ENCODE measurements around the gene KIF2C.
A peak's percentile ranks its signal among the peaks of the same experiment; 100 is the strongest.

The KIF2C gene

GRCh38 chr1:44785029-44785380 lies 45.4 kb downstream of the KIF2C start:
- Histone ChIP-seq H3K9me3 (ENCODE audit: severe bottlenecking) (no peaks in the 10 kb centered on the region), H3K4me3 (ENCODE audit: severe bottlenecking) (no peak overlapping the region), H3K27me3 (ENCODE audit: insufficient read depth, poor library complexity, severe bottlenecking) (no peaks in the 10 kb centered on the region), H3K36me3 (ENCODE audit: low read depth) (peaks cover 12% of the 10 kb centered on the region), H3K27ac (ENCODE audit: poor library complexity, severe bottlenecking) (no peak overlapping the region), H3K4me1 (ENCODE audit: insufficient read depth, poor library complexity, severe bottlenecking) (no peaks in the 10 kb centered on the region)
- no peak for ATAC-seq (ENCODE audit: low read depth)
- no peak for DNase-seq (ENCODE audit: low spot score)
- TF ChIP-seq CTCF (IDR thresholded peaks at IDR 0.05; ENCODE audit: poor library complexity, severe bottlenecking): no peak

- Histone ChIP-seq H3K4me1 (ENCODE audit: insufficient read depth, poor library complexity, severe bottlenecking) (no peaks in the 10 kb centered on the region), H3K4me3 (ENCODE audit: severe bottlenecking) (no peak overlapping the region), H3K9me3 (ENCODE audit: severe bottlenecking) (no peaks in the 10 kb centered on the region), H3K27ac (ENCODE audit: poor library complexity, severe bottlenecking) (no peak overlapping the region), H3K27me3 (ENCODE audit: insufficient read depth, poor library complexity, severe bottlenecking) (no peaks in the 10 kb centered on the region), H3K36me3 (ENCODE audit: low read depth) (peaks cover 6% of the 10 kb centered on the region)
- TF ChIP-seq CTCF (IDR thresholded peaks at IDR 0.05; ENCODE audit: poor library complexity, severe bottlenecking): no peak
- DNase-seq (ENCODE audit: low spot score): no peak
- no peak for ATAC-seq (ENCODE audit: low read depth)
Observed at GRCh38 chr1:44785501-44786137, 46.0 kb downstream of the KIF2C start.

- Histone ChIP-seq H3K27me3 (ENCODE audit: insufficient read depth, poor library complexity, severe bottlenecking) (no peaks in the 10 kb centered on the region), H3K4me3 (ENCODE audit: severe bottlenecking) (no peak overlapping the region), H3K4me1 (ENCODE audit: insufficient read depth, poor library complexity, severe bottlenecking) (no peaks in the 10 kb centered on the region), H3K36me3 (ENCODE audit: low read depth) (no peaks in the 10 kb centered on the region; the same call in 1 of the 2 replicates), H3K27ac (ENCODE audit: poor library complexity, severe bottlenecking) (no peak overlapping the region), H3K9me3 (ENCODE audit: severe bottlenecking) (no peaks in the 10 kb centered on the region)
- peak; percentile 50 for TF ChIP-seq CTCF (IDR thresholded peaks at IDR 0.05; ENCODE audit: poor library complexity, severe bottlenecking)
- DNase-seq (ENCODE audit: low spot score) (no peak), ATAC-seq (ENCODE audit: low read depth) (no peak)
Observed at GRCh38 chr1:44786138-44786840, 46.7 kb downstream of the KIF2C start.

- no peaks in the 10 kb centered on the region for H3K27me3 ChIP-seq (ENCODE audit: insufficient read depth, poor library complexity, severe bottlenecking)
- H3K4me1 ChIP-seq (ENCODE audit: insufficient read depth, poor library complexity, severe bottlenecking): no peaks in the 10 kb centered on the region
- no peak for TF ChIP-seq CTCF (IDR thresholded peaks at IDR 0.05; ENCODE audit: poor library complexity, severe bottlenecking)
- no peak for ATAC-seq (ENCODE audit: low read depth)
- no peaks in the 10 kb centered on the region for H3K36me3 ChIP-seq (ENCODE audit: low read depth)
- no peak for DNase-seq (ENCODE audit: low spot score)
- H3K9me3 ChIP-seq (ENCODE audit: severe bottlenecking): no peaks in the 10 kb centered on the region
- H3K27ac ChIP-seq (ENCODE audit: poor library complexity, severe bottlenecking): no peak overlapping the region
- no peak overlapping the region for H3K4me3 ChIP-seq (ENCODE audit: severe bottlenecking)
Observed at GRCh38 chr1:44786841-44787426, 47.3 kb downstream of the KIF2C start.

- Histone ChIP-seq H3K27me3 (ENCODE audit: insufficient read depth, poor library complexity, severe bottlenecking) (no peaks in the 10 kb centered on the region), H3K4me3 (ENCODE audit: severe bottlenecking) (no peak overlapping the region), H3K36me3 (ENCODE audit: low read depth) (no peaks in the 10 kb centered on the region), H3K4me1 (ENCODE audit: insufficient read depth, poor library complexity, severe bottlenecking) (no peaks in the 10 kb centered on the region), H3K27ac (ENCODE audit: poor library complexity, severe bottlenecking) (no peak overlapping the region), H3K9me3 (ENCODE audit: severe bottlenecking) (no peaks in the 10 kb centered on the region)
- DNase-seq (ENCODE audit: low spot score) (no peak), ATAC-seq (ENCODE audit: low read depth) (no peak)
- TF ChIP-seq CTCF (IDR thresholded peaks at IDR 0.05; ENCODE audit: poor library complexity, severe bottlenecking): no peak
Observed at GRCh38 chr1:44787506-44787905, 47.9 kb downstream of the KIF2C start.

Measured in RWPE2 (cell line).